Fibroblast of skin of left biceps (primary cell): ENCODE results near the gene BAG5.
"Not testable (repeated sequence)": the region's sequence is repeated elsewhere in the genome, so short reads cannot be mapped to it uniquely, and the experiment has no call there.

Experiments
- DNase-seq, 2 experiments: peaks; one replicate each; pipeline ENCODE4 v3.0.0-alpha.2; 2013; ENCODE audit warnings: low read depth in 2 of 2

Gene BAG5

DNA sequence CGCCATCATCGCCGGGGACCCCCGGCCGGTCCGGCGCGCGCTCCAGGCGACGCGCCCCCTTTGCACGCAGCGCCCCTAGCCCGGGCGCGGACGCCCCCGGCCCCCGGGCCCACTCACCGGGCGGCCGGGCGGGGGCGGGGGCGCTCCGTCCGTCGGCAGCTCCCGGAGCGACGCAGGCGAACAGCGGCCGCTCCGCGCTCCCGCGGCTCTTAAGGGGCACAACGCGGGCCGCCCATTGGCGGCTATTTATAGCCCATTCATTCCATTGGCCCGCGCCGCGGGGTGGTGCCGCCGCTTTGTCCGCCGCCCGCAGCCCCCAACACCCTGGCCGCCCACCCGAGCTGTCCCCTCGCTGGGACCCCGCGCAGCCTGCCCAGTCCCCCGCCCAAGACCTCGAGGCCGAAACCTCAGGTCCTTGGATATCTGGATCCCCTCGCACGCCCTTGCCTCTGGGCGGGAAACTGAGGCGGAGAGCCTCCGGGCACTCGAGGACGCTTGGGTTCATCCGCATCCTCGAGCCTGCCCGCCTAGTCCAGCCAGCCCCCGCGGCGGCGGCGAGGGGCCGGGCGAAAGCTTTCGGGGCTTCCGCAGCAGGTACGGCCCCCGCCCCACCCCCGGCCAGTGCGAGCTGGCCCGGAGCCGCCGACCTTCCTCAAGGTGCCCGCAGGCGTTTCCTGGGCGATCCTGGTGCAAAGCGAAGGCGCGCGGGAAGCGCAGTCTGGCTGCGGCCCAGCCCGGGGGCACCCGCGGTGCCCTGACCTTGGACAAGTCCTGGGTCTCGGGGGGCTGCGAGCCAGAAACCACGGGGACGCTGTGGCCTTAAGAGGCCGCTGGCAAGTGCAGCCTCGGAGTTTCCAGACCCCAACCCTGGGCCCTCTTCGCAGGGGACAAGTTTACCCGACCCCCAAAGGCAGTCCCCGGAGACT is 39.5 kb downstream of the BAG5 start, which contains the start of gene CKB:
CKB (minus strand) TSS at position 182 of the 926 bp plus-strand sequence. CDS start 337 bp downstream, outside the sequence.
- DNase-seq, result no peak

- DNase-seq, result no peak
Observed at GRCh38 chr14:103521951-103522563, 40.4 kb downstream of the BAG5 start.

- DNase-seq, result no peak
Observed at GRCh38 chr14:103521438-103521950, 41.0 kb downstream of the BAG5 start.

DNA sequence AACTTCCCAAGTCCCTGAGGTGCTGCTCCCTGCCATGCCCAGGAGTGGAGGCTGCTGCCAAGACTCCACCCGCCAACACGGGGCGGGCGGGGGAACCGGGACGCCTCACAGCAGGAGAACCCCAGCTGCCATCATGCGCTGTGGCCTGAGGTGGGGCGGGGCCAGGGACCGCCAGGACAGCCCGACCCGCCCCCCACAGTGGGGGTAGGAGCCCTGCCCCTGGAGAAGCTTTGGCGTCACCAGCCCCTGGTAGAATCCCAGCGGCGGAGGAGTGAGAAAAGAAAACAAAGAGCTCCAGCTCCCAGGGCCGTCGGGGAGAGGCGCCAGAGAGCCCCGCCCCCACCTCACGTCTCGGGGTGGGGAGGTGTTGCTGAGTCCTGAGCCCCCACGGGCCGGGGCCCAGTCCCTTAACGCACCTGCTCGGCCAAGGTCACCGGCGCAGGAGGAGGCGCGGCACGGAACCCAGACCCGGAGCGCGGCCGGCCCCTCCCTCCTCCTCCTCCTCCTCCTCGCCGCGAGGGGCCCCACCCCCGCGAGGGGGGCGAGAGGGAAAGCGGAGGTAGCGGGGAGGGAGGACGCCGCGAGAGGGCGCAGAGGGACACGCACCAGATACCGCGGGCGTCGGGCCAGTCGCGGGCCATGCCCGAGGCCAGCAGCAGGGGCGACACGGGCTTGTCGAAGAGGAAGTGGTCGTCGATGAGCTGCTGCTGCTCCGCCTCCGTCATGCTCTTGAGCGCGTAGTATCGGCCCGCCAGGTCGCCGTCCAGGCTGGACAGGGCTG is 41.6 kb downstream of the BAG5 start:
- peak in 1 of 2 experiments; percentile 32 for DNase-seq

- DNase-seq, result no peak
Observed at GRCh38 chr14:103520269-103520656, 42.2 kb downstream of the BAG5 start.

- no peak for DNase-seq
Observed at GRCh38 chr14:103519837-103520212, 42.6 kb downstream of the BAG5 start.

DNA sequence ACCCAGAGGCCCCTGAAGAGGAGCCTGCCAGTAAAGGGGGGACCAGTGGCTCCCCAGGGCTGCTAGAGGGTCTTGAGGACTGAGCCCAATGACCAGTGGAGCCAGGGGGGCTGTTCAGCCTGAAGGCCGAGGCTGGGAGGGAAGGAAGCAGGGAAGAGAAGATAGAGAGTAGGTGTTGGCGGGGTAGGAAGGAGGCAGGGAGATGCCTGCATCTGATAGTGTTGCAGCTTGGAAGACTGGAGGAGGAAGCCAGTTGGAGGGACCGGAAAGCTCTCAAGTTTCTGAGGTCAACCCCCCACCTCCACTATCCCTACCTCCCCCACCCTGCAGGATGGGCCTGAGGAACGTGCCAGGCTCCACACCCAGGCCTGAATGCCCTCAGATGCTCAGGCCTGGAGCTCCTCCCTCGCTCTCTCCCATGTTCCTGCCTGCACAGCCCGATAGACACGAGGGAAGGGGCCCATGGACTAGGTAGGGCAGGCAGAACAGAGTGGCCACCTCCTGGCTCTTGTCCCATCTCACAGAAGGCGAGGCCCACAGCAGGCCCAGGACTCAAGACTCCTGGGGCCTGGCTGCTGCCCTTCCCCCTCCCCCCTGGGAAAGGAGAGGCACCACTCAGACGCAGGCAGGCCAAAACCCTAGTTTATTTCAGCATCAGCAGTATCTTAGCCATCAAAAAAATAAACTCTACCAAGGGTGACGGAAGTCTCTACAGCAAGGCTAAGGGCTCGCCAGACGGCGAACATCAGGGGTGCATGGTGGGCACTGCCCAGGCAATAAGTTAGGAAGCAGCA is 43.2 kb downstream of the BAG5 start:
- no peak for DNase-seq

DNA sequence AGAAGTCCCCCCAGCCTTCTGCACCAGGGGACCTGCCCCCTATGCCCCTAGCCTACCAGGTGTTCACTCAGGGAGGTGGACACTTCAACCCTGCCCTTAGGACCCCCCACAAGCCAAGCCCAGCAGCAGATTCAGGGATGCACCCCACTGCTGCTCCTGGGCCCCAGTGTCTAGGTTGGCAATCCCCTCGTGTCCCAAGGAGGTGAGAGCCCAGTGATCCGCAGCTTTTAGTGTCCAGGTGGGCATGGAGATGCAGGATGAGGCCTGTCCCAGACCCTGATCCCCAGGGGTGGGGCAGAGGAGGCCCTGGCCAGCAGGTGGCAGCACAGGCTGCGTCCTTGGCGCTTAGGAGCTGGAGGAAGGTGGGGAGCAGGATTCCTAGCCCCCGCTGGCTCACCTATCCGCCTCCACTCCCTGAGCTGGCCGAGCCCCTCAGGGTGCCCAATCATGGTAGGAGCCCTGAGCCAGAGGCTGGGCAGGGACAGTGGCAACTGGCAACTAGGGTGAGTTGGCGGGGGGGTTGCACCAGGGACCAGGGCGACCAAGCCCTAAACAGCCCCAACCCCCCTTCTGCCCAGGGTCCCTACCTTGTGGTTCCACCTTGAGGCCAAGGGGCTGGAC is 43.9 kb downstream of the BAG5 start:
- DNase-seq, result no peak

GRCh38 chr14:103517721-103518421 is 44.6 kb downstream of the BAG5 start:
- DNase-seq, result no peak

- DNase-seq, result no peak
Observed at GRCh38 chr14:103517174-103517566, 45.3 kb downstream of the BAG5 start.

DNA sequence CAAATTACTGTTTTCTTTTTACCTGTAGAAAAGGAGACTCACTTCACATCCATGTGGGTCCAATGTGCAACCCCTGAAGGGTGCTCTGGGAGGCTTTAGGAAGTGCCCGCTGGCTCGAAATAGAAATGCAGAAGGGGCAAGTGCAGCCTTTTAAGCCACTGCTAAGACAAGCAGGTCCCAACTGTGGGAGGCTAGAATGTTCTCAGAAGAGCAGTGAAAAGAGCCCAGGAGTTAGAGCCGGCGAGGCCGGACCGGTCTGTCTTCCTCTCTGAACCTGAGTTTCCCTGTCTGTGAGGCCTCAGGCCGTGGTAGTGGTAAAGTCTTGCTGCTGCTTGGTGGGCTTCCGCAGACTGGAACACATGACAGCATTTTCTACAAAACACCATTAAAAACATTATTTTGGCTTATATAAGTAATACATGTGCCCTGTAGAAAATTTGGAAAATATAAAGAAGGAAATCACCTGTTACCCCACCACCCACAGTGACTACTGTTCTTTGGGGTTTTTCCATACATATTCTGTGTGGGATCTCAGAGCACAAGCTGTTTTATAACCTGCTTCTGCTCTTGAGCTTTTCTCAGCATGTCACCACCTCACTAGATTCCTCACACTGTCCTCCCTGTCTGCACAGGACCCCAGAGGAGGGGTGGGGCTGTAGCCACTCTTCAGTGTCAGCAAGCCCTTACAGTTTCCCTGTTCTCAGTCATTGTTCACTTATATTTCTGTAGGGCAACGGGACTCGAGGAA is 45.9 kb downstream of the BAG5 start:
- DNase-seq, result no peak

DNA sequence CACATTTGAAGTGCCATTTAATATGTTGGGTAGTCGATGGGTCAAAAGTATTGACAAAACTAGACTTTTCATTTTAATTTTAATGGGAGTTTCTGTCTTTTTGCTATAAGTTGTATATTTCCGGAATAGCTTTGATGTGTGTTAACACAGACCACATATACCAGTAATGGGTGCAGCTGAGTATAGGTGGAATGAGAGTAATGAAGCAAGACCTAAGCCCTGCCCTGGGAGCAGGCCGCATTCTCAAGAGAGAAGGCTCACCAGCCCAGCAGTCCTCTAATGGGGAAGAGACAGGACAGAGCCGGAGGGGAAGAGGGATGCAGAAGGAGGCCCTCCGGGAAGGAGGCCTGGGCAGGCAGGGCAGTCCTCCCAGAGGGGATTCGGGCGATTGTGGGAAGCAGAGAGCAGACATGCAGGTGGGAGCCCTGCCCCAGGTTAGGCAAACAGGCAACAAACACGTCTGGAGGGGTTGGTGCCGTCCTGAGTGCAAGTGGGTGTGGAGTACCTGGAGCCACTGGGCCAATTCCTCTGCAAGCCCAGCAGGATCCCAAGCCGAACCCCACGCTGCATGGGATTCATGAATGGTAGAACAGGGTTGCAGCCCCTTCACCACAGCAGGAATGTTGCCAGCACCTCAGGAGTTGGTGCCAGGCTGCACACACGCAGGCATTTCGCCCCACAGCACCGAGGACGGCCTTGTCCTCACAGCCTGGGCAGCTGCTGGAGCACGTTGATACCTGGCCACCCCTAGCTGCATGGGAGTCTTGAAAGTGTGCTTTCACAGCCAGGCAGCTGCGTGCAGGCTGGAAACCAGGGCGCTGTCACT is 47.6 kb downstream of the BAG5 start:
- DNase-seq, result no peak

GRCh38 chr14:103512701-103513611 is 49.5 kb downstream of the BAG5 start:
- no peak for DNase-seq

GRCh38 chr14:103512180-103512579 is 50.3 kb downstream of the BAG5 start:
- not testable (repeated sequence) for DNase-seq

- no peak for DNase-seq
Observed at GRCh38 chr14:103510724-103511693, 51.4 kb downstream of the BAG5 start.
